Measurements from ENCODE around the gene CDA. TPM values are rescaled to one million over a fixed set of nuclear protein-coding genes. Genes with fewer than 3 reads are reported as not detected.

Gene CDA
- total RNA-seq, 1 donor from 2014 or later: 10.1 TPM

DNA sequence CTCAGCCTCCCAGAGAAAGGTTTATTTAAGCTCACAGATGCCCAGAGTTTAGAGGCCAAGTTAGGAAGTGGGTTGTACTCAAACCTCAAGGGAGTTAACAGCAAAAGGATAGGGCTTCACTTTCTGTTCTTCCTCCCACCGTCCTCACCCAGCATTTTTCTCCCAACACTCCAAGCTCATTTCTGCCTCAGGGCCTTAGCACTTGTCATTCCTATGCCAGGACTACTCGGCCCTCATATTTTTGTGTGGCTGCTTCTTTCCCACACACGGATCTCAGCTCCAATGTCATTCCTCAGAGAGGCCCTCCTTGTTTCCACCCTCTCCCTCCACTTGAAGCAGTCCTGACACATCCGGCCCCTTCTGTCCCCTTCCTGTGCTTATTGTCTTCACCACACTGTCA lies 23.7 kb upstream of the CDA start:
- H3K4me1 ChIP-seq: no peaks in the 10 kb centered on the region
- DNase-seq (ENCODE audit: low spot score in 2 of 2): no peak
- TF ChIP-seq, protein P1, sequence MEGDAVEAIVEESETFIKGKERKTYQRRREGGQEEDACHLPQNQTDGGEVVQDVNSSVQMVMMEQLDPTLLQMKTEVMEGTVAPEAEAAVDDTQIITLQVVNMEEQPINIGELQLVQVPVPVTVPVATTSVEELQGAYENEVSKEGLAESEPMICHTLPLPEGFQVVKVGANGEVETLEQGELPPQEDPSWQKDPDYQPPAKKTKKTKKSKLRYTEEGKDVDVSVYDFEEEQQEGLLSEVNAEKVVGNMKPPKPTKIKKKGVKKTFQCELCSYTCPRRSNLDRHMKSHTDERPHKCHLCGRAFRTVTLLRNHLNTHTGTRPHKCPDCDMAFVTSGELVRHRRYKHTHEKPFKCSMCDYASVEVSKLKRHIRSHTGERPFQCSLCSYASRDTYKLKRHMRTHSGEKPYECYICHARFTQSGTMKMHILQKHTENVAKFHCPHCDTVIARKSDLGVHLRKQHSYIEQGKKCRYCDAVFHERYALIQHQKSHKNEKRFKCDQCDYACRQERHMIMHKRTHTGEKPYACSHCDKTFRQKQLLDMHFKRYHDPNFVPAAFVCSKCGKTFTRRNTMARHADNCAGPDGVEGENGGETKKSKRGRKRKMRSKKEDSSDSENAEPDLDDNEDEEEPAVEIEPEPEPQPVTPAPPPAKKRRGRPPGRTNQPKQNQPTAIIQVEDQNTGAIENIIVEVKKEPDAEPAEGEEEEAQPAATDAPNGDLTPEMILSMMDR (IDR thresholded peaks at IDR 0.05): no peak
- H3K36me3 ChIP-seq: no peaks in the 10 kb centered on the region
- H3K27me3 ChIP-seq: no peaks in the 10 kb centered on the region
- no peak overlapping the region for H3K4me3 ChIP-seq
- no peaks in the 10 kb centered on the region for H3K9me3 ChIP-seq
- H3K27ac ChIP-seq: no peak overlapping the region
- intact Hi-C loops (cut with DNase I): no loop called here

DNA sequence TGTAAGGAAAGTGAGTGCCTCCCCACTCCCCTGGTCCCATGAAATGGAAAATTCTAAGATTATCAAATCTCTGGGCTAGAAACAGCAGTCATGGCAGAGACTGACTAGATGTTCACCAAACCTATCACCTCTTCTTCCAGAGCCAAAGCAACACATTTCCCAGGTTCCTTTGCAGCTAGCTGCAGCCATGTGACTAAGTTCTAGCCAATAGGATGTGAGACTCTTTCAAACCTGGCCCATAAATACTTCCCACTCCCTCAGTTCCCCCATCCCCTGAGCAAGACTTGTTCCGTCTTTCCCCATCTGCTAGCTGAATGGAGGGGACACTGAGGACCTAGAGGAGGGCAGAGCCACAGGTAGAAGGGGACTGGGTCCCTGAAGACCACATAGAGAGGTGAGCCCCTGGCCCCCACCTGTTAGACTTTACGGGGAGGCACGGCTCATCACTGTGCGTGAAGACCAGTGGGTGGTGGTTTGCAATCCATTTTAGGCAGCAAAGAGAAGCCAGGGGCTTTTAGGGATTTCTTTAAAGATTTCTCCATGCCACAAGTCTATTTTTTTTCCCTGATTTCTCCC lies 19.3 kb upstream of the CDA start:
- intact Hi-C loops (cut with DNase I): no loop called here
- H3K36me3 ChIP-seq: no peaks in the 10 kb centered on the region
- no peaks in the 10 kb centered on the region for H3K4me1 ChIP-seq
- no peak for DNase-seq (ENCODE audit: low spot score in 2 of 2)
- TF ChIP-seq, protein P1 (IDR thresholded peaks at IDR 0.05): no peak
- no peak overlapping the region for H3K27ac ChIP-seq
- no peaks in the 10 kb centered on the region for H3K27me3 ChIP-seq
- no peak overlapping the region for H3K4me3 ChIP-seq
- H3K9me3 ChIP-seq: no peaks in the 10 kb centered on the region

DNA sequence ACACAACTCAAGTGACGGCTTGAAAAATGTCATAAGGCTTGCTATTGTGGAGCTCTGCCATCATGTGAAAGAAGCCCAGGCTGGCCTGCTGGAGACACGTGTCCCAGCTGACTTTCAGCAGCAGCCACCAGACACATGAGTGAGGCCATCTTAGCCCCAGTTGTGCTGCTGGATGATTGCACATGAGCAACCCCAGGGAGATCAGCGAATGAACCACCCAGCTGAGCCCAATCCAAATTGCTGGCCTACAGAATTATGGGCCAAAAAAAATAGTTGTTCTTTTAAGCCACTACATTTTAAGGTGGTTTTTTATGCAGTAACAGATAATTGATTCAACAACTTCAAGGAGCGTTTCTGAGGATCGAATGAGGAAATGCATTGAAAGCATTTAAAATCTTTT lies 17.5 kb upstream of the CDA start:
- H3K27me3 ChIP-seq: no peaks in the 10 kb centered on the region

DNA sequence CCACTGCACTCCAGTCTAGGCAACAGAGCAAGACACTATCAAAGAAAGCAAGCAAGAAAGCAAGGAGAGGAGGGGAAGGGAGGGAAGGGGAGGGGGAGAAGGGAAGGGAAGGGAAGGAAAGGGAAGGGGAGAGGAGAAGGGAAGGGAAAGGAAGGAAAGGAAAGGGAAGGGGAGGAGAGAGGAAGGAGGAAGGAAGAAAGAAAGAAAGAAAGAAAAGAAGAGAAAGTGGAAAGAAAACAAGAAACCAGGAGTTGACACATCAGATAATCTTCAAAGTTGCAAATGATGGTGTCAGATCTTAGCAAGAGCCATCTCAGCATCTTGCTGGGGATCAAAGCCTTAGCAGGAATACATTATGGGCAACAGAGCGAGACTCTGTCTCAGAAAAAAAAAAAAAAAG lies 14.9 kb upstream of the CDA start:
- Histone ChIP-seq H3K27me3 (no peaks in the 10 kb centered on the region), H3K36me3 (no peaks in the 10 kb centered on the region), H3K4me3 (no peak overlapping the region), H3K9me3 (no peaks in the 10 kb centered on the region), H3K27ac (no peak overlapping the region), H3K4me1 (no peaks in the 10 kb centered on the region)
- intact Hi-C loops (cut with DNase I): no loop called here
- TF ChIP-seq, protein P1 (IDR thresholded peaks at IDR 0.05): no peak
- DNase-seq (ENCODE audit: low spot score in 2 of 2): no peak

More for the DNA sequence above, 17.5 kb upstream of the CDA start:
- H3K27ac ChIP-seq: no peak overlapping the region
- no peak overlapping the region for H3K4me3 ChIP-seq
- TF ChIP-seq, protein P1 (IDR thresholded peaks at IDR 0.05): no peak
- no peaks in the 10 kb centered on the region for H3K4me1 ChIP-seq
- intact Hi-C loops (cut with DNase I): no loop called here
- no peak for DNase-seq (ENCODE audit: low spot score in 2 of 2)
- no peaks in the 10 kb centered on the region for H3K36me3 ChIP-seq
- no peaks in the 10 kb centered on the region for H3K9me3 ChIP-seq

DNA sequence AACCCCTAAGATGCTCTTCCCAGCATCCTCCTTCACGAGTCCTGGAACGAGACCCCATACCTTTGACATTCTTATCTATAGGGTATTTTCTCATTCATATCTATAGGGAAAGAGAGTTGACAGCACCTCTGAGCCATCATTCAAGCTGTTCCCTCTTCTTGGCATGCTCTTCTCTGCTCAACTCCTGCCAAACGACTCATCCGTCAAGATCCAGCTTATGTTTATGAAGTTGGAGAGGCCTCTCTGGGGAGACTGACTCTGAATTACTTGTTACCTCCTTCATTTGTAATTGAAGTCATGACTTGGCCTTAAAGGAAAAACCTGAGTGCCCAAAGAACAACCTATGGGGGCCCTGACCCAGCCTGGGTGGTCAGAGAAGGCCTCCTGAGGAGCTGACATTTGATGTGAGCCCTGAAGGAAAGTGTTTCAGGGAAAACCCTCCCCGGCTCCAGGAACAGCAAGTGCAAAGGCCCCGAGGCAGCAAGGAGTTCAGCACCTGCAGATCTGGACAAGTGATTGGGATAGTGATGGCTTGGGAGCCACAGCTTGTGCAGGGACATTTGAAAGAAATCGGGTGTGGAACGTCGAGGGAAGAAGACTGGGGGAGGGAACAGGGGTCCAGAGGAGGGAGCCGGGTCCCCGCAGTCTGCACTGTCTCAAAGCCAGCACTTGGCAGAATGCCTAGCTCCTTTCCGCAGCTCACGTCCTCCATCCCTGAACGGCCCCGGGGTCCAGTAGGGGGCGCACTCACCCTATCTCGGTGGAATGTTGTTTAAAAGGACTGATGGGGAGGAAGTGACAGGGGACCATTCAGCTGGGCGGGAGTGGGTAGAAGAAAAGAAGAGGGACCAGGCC lies 14.0 kb upstream of the CDA start:
- Histone ChIP-seq H3K9me3 (no peaks in the 10 kb centered on the region), H3K4me3 (no peak overlapping the region), H3K27ac (no peak overlapping the region), H3K27me3 (no peaks in the 10 kb centered on the region), H3K4me1 (no peaks in the 10 kb centered on the region), H3K36me3 (no peaks in the 10 kb centered on the region)
- TF ChIP-seq, protein P1 (IDR thresholded peaks at IDR 0.05): peak; percentile 37 to 57 (median 37)
- DNase-seq (ENCODE audit: low spot score in 2 of 2): peak; percentile 20 to 76
- intact Hi-C loops (cut with DNase I): loop anchor here (5.0 kb wide), 1 partner anchor 57 kb away; the partner anchor contains the start of gene PINK1

Data from ascending aorta (tissue), 2 donors.